Lung (tissue), 12 donors: ENCODE results near the gene MAML3. TPM values are rescaled to one million over a fixed set of nuclear protein-coding genes. Genes with fewer than 3 reads are reported as not detected.

ENCODE experiments used
- ATAC-seq: fragments of 200-7000 bp; cut with Tn5 transposase; one replicate; pipeline ENCODE4 v1.9.1; 2020; ENCODE audit warnings: moderate number of reproducible peaks; ENCODE audit not compliant: insufficient read depth, low FRiP score
- DNase-seq, 3 donors: peaks; one replicate each; pipeline ENCODE4 v3.0.0-alpha.2; 2013 to 2017
- H3K27ac ChIP-seq, 2 donors: one replicate each; pipeline ENCODE4 v1.5.1; 2013; ENCODE audit warnings: mild to moderate bottlenecking in 2 of 2, moderate library complexity in 2 of 2, control low read depth in 1 of 2, inconsistent platforms in 1 of 2, low read depth in 1 of 2, low read length in 1 of 2
- H3K27me3 ChIP-seq, 3 donors: one replicate each; pipeline ENCODE4 v1.5.1; 2013; ENCODE audit warnings: low read length in 2 of 3; ENCODE audit not compliant: control insufficient read depth in 3 of 3, insufficient read depth in 3 of 3
- H3K36me3 ChIP-seq, 4 donors: one replicate each; pipeline ENCODE4 v1.5.1; 2013; ENCODE audit warnings: low read length in 4 of 4, mild to moderate bottlenecking in 1 of 4, moderate library complexity in 1 of 4; ENCODE audit not compliant: control insufficient read depth in 4 of 4, insufficient read depth in 4 of 4
- H3K4me1 ChIP-seq, 5 donors: one replicate each; pipeline ENCODE4 v1.5.1; 2013; ENCODE audit warnings: low read length in 5 of 5, mild to moderate bottlenecking in 2 of 5, moderate library complexity in 1 of 5; ENCODE audit not compliant: control insufficient read depth in 5 of 5, insufficient read depth in 5 of 5
- H3K4me3 ChIP-seq: one replicate; pipeline ENCODE4 v1.5.1; 2013; ENCODE audit warnings: mild to moderate bottlenecking, control low read depth, moderate library complexity
- H3K9ac ChIP-seq, 2 donors: one replicate each; pipeline ENCODE4 v1.5.1; 2013; ENCODE audit warnings: low read length in 2 of 2, control low read depth in 1 of 2; ENCODE audit not compliant: insufficient read depth in 1 of 2
- H3K9me3 ChIP-seq, 4 donors: one replicate each; pipeline ENCODE4 v1.5.1; 2013; ENCODE audit warnings: low read length in 3 of 4, mild to moderate bottlenecking in 1 of 4, moderate library complexity in 1 of 4; ENCODE audit not compliant: control insufficient read depth in 4 of 4, insufficient read depth in 3 of 4
- WGBS, 2 donors: extraction: QIAGEN DNeasy Blood & Tissue Kit; methylation state at CpG; one replicate each; pipeline ENCODE4 v1.1.7; 2013; 5-methylcytosine and 5-hydroxymethylcytosine counted together
- polyA plus RNA-seq, 2 donors: library from polyadenylated mRNA; stranded (reverse); fragments of 200-250 nt; gene quantifications; one replicate each; pipeline ENCODE4 v1.2.1, GENCODE V29; 2013
- total RNA-seq, 2 donors: library from RNA; depleted of rRNA in 1 of 2; stranded (reverse); fragments of >200 nt in 1 of 2; gene quantifications; one replicate each; pipeline ENCODE4 v1.2.1, GENCODE V29; 2014 to 2021
- TF ChIP-seq, protein P1 (sequence below): IDR thresholded peaks from 2 replicates; pipeline ENCODE4 v1.5.1; 2012; ENCODE audit warnings: mild to moderate bottlenecking; ENCODE audit errors: control extremely low read depth, extremely low read depth
- donor health status: control.
- donor health status: control.
- donor health status: Bipolar disorder and iron deficiency.
- donor health status: healthy.
- donor health status: DM: yes; HTN: yes; CAD: no.

MAML3 gene
- total and polyA plus RNA-seq, 4 donors = 3.0 to 16.4 (median 8.5) TPM

DNA sequence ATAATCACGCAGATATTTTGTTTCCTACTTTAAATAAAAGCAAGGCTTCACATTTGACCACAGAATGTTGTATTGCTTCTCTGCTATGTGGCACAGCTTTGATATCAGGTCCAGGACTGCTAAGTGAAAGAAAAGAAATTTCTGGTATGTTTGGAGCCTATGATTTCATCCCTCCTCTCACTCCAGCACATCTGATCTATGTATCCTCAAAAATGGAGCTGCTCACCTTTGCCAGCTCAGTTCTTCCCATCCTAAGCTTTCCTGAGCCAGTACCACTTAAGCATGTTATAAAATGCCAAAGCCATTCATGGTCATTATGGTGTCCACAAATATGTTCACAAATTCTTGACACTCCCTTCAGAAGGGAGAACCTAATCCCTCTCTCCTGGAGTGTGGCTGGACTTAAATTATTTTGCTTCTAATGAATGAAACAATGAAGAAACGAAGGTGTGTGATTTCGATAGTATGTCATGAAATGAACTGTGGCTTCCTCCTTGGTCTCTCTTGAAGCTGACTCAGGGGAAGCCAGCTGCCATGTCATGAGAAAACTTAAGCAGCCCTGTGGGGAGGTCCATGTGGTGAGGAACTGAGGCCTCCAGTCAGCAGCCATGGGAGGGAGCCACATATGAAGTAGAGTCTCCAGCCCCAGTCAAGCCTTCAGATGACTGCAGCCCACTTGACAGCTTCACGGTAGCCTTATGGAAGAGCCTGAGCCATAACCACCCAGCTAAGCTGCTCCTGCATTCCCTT, 280.7 kb downstream of the MAML3 start:
- Histone ChIP-seq H3K9me3 (peaks cover 0 to 5% (median 0%) of the 10 kb centered on the region in 4 donors), H3K27me3 (no peaks in the 10 kb centered on the region), H3K4me3 (no peak overlapping the region), H3K27ac (no peak overlapping the region), H3K4me1 (peaks cover 0 to 12% (median 3%) of the 10 kb centered on the region in 5 donors), H3K9ac (no peak overlapping the region), H3K36me3 (peaks cover 0 to 5% (median 0%) of the 10 kb centered on the region in 4 donors)
- TF ChIP-seq, protein P1, sequence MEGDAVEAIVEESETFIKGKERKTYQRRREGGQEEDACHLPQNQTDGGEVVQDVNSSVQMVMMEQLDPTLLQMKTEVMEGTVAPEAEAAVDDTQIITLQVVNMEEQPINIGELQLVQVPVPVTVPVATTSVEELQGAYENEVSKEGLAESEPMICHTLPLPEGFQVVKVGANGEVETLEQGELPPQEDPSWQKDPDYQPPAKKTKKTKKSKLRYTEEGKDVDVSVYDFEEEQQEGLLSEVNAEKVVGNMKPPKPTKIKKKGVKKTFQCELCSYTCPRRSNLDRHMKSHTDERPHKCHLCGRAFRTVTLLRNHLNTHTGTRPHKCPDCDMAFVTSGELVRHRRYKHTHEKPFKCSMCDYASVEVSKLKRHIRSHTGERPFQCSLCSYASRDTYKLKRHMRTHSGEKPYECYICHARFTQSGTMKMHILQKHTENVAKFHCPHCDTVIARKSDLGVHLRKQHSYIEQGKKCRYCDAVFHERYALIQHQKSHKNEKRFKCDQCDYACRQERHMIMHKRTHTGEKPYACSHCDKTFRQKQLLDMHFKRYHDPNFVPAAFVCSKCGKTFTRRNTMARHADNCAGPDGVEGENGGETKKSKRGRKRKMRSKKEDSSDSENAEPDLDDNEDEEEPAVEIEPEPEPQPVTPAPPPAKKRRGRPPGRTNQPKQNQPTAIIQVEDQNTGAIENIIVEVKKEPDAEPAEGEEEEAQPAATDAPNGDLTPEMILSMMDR = no peak
- DNase-seq = no peak
- WGBS, 2 donors = 72 to 83% methylated on average over 4 of the region's 4 CpGs
- ATAC-seq = no peak

DNA sequence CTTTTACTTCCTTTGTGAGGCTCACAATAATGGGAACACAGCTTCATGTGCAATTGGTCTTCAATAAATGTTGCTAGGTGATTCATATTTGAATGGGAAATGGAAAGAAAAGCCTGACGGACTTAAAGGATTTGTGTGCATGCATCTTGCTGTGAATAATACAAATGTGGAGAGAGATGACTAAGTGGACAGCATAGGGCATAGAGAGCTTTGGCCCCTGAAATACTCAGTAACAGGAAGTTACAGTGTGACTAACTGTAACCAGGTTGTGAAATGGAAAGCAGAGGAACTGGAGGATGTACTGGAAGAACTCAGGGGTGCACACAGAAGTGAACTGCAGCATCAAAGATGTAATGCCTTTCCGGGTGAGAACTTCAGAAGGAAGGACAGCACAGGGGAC, 281.7 kb downstream of the MAML3 start:
- peaks cover 0 to 5% (median 0%) of the 10 kb centered on the region in 4 donors for H3K9me3 ChIP-seq
- H3K27ac ChIP-seq = no peak overlapping the region
- TF ChIP-seq, protein P1 = no peak
- 19 to 40% methylated on average over 2 of the region's 2 CpGs for WGBS, 2 donors
- no peak overlapping the region for H3K4me3 ChIP-seq
- ATAC-seq (peak; percentile 81), DNase-seq (no peak)
- peaks cover 0 to 5% (median 0%) of the 10 kb centered on the region in 4 donors for H3K36me3 ChIP-seq
- H3K9ac ChIP-seq = no peak overlapping the region
- H3K4me1 ChIP-seq = peaks cover 0 to 15% (median 3%) of the 10 kb centered on the region in 5 donors
- H3K27me3 ChIP-seq = no peaks in the 10 kb centered on the region

DNA sequence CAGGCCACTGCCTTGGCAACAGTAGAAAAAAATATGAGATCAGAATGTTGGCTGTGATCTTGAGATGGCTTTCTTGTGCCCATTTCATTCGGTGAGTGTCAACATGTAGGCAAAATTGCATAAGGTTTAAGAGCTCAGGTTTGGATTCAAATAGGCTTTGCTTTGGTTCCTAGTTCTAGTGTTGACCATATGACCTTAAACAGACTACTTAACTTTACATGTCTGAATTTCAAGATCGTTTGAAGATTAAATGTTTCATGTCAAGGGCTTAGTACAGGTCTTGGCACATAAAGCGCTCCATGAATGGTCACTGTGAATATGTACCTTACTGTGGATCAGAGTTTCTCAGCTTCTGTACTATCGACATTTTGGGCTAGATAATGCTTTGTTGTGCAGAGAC, 284.2 kb downstream of the MAML3 start:
- Histone ChIP-seq H3K27ac (no peak overlapping the region), H3K9me3 (peaks cover 0 to 5% (median 0%) of the 10 kb centered on the region in 4 donors), H3K27me3 (no peaks in the 10 kb centered on the region), H3K36me3 (peaks cover 0 to 5% (median 0%) of the 10 kb centered on the region in 4 donors), H3K9ac (no peak overlapping the region), H3K4me3 (no peak overlapping the region), H3K4me1 (peaks cover 0 to 16% (median 5%) of the 10 kb centered on the region in 5 donors)
- ATAC-seq (no peak), DNase-seq (peak in 1 of 3 donors; percentile 43)
- TF ChIP-seq, protein P1 = no peak
- 70 to 76% methylated on average over 4 of the region's 4 CpGs for WGBS, 2 donors
